Naive thymus-derived CD4-positive, alpha-beta T cell (primary cell): ENCODE data around the gene RASL12. TPM values are rescaled to one million over a fixed set of nuclear protein-coding genes. Genes with fewer than 3 reads are reported as not detected.

Experiments
- ATAC-seq: fragments of 150-1000 bp; cut with Tn5 transposase; 2 replicates; pipeline ENCODE4 v1.10.0; 2021; ENCODE audit warnings: mild to moderate bottlenecking, moderate library complexity
- CTCF ChIA-PET: fragments of 350-600 bp; sonication (Branson Sonifier 250); formaldehyde crosslinking; loops from one replicate; lab custom pipeline; 2021; ENCODE audit warnings: antibody characterized with exemption; lab: Charles Lee
- POLR2A ChIA-PET: fragments of 350-600 bp; sonication (Branson Sonifier 250); formaldehyde crosslinking; loops from one replicate; lab custom pipeline; 2021; ENCODE audit warnings: antibody characterized with exemption, inconsistent platforms; lab: Charles Lee
- DNase-seq, 9 donors: peaks; one replicate each; pipeline versions ENCODE4 v3.0.0 to v3.0.0-alpha.2; 2020 to 2022; ENCODE audit warnings: mixed read lengths in 1 of 9
- H3K27ac ChIP-seq: one replicate; pipeline ENCODE4 v1.7.0; 2013; ENCODE audit warnings: mild to moderate bottlenecking, low read depth, low read length, moderate library complexity
- H3K27me3 ChIP-seq, 2 donors: one replicate each; pipeline ENCODE4 v1.7.0; 2013; ENCODE audit warnings: low read length in 2 of 2, mild to moderate bottlenecking in 2 of 2, moderate library complexity in 2 of 2; ENCODE audit not compliant: control insufficient read depth in 2 of 2, insufficient read depth in 2 of 2
- H3K36me3 ChIP-seq, 3 experiments: 1 replicate in 2 of 3; 2 replicates in 1 of 3; pipeline ENCODE4 v1.7.0; 2013; ENCODE audit warnings: low read length in 3 of 3, mild to moderate bottlenecking in 3 of 3, moderate library complexity in 1 of 3; ENCODE audit not compliant: insufficient read depth in 3 of 3, control insufficient read depth in 2 of 3
- H3K4me1 ChIP-seq, 2 donors: one replicate each; pipeline ENCODE4 v1.7.0; 2013; ENCODE audit warnings: low read length in 2 of 2, mild to moderate bottlenecking in 2 of 2, moderate library complexity in 1 of 2; ENCODE audit not compliant: control insufficient read depth in 2 of 2, insufficient read depth in 2 of 2
- H3K4me3 ChIP-seq: 2 replicates; pipeline ENCODE4 v1.7.0; 2013; ENCODE audit warnings: mild to moderate bottlenecking, low read length
- H3K9me3 ChIP-seq, 3 experiments: 1 replicate in 2 of 3; 2 replicates in 1 of 3; pipeline ENCODE4 v1.7.0; 2013; ENCODE audit warnings: low read length in 3 of 3; ENCODE audit not compliant: control insufficient read depth in 2 of 3
- H3K27ac Mint-ChIP-seq, 9 donors: one replicate each; pipeline ENCODE4 v1.8.0; 2020 to 2022; ENCODE audit warnings: mixed read lengths in 9 of 9, mild to moderate bottlenecking in 8 of 9, moderate library complexity in 5 of 9, inconsistent platforms in 2 of 9
- H3K27me3 Mint-ChIP-seq, 5 donors: one replicate each; pipeline ENCODE4 v1.8.0; 2021 to 2022; ENCODE audit warnings: mixed read lengths in 5 of 5, mild to moderate bottlenecking in 1 of 5
- H3K36me3 Mint-ChIP-seq, 5 donors: one replicate each; pipeline ENCODE4 v1.8.0; 2020 to 2022; ENCODE audit warnings: mixed read lengths in 5 of 5, mild to moderate bottlenecking in 3 of 5, inconsistent platforms in 1 of 5
- H3K4me1 Mint-ChIP-seq, 7 donors: one replicate each; pipeline ENCODE4 v1.8.0; 2020 to 2022; ENCODE audit warnings: mixed read lengths in 7 of 7, mild to moderate bottlenecking in 3 of 7, inconsistent platforms in 1 of 7
- H3K4me3 Mint-ChIP-seq, 10 donors: one replicate each; pipeline ENCODE4 v1.8.0; 2020 to 2022; ENCODE audit warnings: mild to moderate bottlenecking in 10 of 10, mixed read lengths in 10 of 10, moderate library complexity in 6 of 10, inconsistent platforms in 2 of 10
- H3K9me3 Mint-ChIP-seq, 11 donors: one replicate each; pipeline ENCODE4 v1.8.0; 2020 to 2022; ENCODE audit warnings: mixed read lengths in 11 of 11, mild to moderate bottlenecking in 4 of 11, inconsistent platforms in 1 of 11, moderate library complexity in 1 of 11
- intact Hi-C, 2 donors: fragments of 100-400 bp; cut with micrococcal nuclease; formaldehyde crosslinking; loops; one replicate each; pipeline ENCODE4 v1.15.1; 2023
- polyA plus RNA-seq, 2 donors: library from polyadenylated mRNA; unstranded; fragments of 300-500 nt; fragmentation: Illumina TruSeq; gene quantifications; one replicate each; pipeline ENCODE4 v1.2.3, GENCODE V29; 2021
- total RNA-seq, 6 experiments: library from RNA in 5 of 6; stranded (reverse) in 5 of 6; gene quantifications; 1 replicate in 5 of 6; 2 replicates in 1 of 6; pipeline ENCODE4 v1.2.3 and lab custom pipeline; 2021 to 2026

Gene RASL12
- total and polyA plus RNA-seq, 7 experiments from 2014 or later, result not detected

- peaks cover 0 to 4% (median 0%) of the 10 kb centered on the region in 3 experiments for H3K36me3 ChIP-seq
- no peak overlapping the region for H3K27ac ChIP-seq
- H3K27me3 Mint-ChIP-seq, result peaks cover 4 to 34% (median 11%) of the 10 kb centered on the region in 5 donors
- no peaks in the 10 kb centered on the region for H3K36me3 Mint-ChIP-seq
- H3K9me3 ChIP-seq, result no peaks in the 10 kb centered on the region
- no peak overlapping the region for H3K27ac Mint-ChIP-seq
- peak; percentile 50 for ATAC-seq
- H3K9me3 Mint-ChIP-seq, result no peaks in the 10 kb centered on the region
- H3K4me1 Mint-ChIP-seq, result peaks cover 6 to 26% (median 13%) of the 10 kb centered on the region in 7 donors
- intact Hi-C loops, result loop anchor here in 1 of 2 donors (1.0 kb wide), 4 partner anchors 45 to 352 kb away; partner anchors contain the start of gene CLPX
- no peaks in the 10 kb centered on the region for H3K27me3 ChIP-seq
- peak in 5 of 9 donors; percentile 31 to 52 (median 39) for DNase-seq
- ChIA-PET CTCF (interaction anchor here (0.6 to 1.3 kb wide), 9 partner anchors 9 to 623 kb away, joined by 3 to 11 read pairs (median 4); partner anchors contain the start of gene KBTBD13), POLR2A (interaction anchor here (0.6 to 1.5 kb wide), 3 partner anchors 264 to 1265 kb away, joined by 3 to 6 read pairs (median 5); partner anchors contain the start of gene RNU5B-1)
- no peaks in the 10 kb centered on the region for H3K4me1 ChIP-seq
- H3K4me3 Mint-ChIP-seq, result peak overlapping the region in 1 of 10 donors; percentile 23
- H3K4me3 ChIP-seq, result no peak overlapping the region
Observed at GRCh38 chr15:65033659-65034269, 34.0 kb downstream of the RASL12 start.

DNA sequence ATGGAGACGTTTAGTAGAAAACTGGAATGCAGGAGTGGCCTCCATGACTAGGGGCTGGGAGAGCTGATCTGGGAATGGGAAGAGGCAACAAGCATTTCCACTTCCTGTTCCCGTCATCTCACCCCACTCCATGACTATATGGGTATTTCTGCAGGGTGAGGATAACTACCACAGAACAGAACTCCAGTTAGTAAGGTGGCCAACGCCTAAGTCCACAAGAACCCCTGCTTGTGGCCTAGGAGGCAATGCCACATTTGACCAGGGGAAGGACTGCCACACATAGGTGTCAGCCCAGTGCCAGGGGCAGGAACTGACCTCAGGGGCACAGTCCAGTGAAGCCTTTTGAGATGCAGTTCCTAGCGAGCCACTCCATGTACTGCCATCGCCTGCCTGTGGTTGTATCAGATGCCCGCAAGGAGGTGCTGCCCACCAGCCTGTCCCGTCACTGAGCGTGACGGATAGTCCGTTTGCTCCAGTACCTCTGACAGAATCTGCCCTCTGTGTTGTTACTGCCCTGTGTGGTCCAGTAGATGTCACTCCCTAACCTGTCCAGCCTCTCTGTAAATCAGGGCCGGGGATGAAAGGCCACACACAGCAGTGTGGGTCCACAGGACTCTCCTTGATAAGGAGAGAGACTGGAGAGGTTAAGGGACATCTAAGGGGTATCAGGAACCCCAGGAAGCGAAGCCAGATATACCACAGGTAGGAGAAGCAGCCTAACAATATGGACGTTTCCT lies 34.8 kb downstream of the RASL12 start:
- no peak overlapping the region for H3K27ac Mint-ChIP-seq
- H3K27me3 ChIP-seq, result no peaks in the 10 kb centered on the region
- peak overlapping the region in 4 of 10 donors; percentile 3 to 38 (median 26) for H3K4me3 Mint-ChIP-seq
- CTCF ChIA-PET, result interaction anchor here (0.6 to 1.2 kb wide), 4 partner anchors 10 to 265 kb away, joined by 3 to 11 read pairs (median 5); no protein-coding TSS in a partner anchor
- H3K27me3 Mint-ChIP-seq, result peaks cover 4 to 34% (median 11%) of the 10 kb centered on the region in 5 donors
- DNase-seq (peak in 3 of 9 donors; percentile 20 to 29 (median 21)), ATAC-seq (peak; percentile 59)
- peaks cover 14 to 32% (median 20%) of the 10 kb centered on the region in 7 donors for H3K4me1 Mint-ChIP-seq
- intact Hi-C loops, result loop anchor here in 1 of 2 donors (1.0 kb wide), 4 partner anchors 45 to 352 kb away; partner anchors contain the start of gene CLPX
- H3K27ac ChIP-seq, result no peak overlapping the region
- peaks cover 0 to 4% (median 0%) of the 10 kb centered on the region in 3 experiments for H3K36me3 ChIP-seq
- H3K9me3 ChIP-seq, result no peaks in the 10 kb centered on the region
- no peaks in the 10 kb centered on the region for H3K36me3 Mint-ChIP-seq
- H3K9me3 Mint-ChIP-seq, result no peaks in the 10 kb centered on the region
- no peak overlapping the region for H3K4me3 ChIP-seq
- H3K4me1 ChIP-seq, result peaks cover 5 to 6% of the 10 kb centered on the region in 2 donors
- POLR2A ChIA-PET, result interaction anchor here (0.6 to 1.5 kb wide), 2 partner anchors 265 to 1264 kb away, joined by 3 to 6 read pairs; no protein-coding TSS in a partner anchor

DNA sequence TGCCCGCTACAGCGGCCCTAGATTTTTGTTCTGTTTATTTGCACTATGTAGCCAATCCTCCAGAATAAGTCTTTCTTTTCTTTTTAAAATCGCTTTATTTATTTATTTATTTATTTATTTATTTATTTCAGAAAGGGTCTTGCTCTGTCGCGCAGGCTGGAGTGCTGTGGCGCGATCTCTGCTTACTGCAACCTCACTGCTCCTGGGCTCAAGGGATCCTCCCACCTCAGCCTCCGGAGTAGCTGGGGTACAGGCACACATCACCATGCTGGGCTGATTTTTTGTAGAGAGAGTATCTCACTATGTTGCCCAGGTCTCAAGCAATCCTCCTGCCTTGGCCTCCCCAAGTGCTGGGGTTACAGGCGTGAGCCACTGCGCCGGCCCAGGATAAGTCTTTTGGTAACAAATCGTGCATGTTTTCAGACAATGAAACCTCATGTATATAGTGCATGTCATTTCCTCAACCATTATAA lies 38.0 kb downstream of the RASL12 start:
- Histone ChIP-seq H3K36me3 (peaks cover 0 to 19% (median under 1%) of the 10 kb centered on the region in 3 experiments), H3K9me3 (no peaks in the 10 kb centered on the region), H3K27me3 (no peaks in the 10 kb centered on the region), H3K4me1 (peaks cover 9 to 10% of the 10 kb centered on the region in 2 donors), H3K4me3 (peak overlapping the region; percentile 90), H3K27ac (peak overlapping the region; percentile 76)
- Mint-ChIP-seq H3K36me3 (peaks cover 2 to 12% (median 2%) of the 10 kb centered on the region in 5 donors), H3K4me3 (peak overlapping the region; percentile 67 to 94 (median 84)), H3K4me1 (peaks cover 15 to 43% (median 33%) of the 10 kb centered on the region in 7 donors), H3K9me3 (no peaks in the 10 kb centered on the region), H3K27me3 (peaks cover 4 to 28% (median 11%) of the 10 kb centered on the region in 5 donors), H3K27ac (peak overlapping the region in 5 of 9 donors; percentile 22 to 75 (median 54))
- ATAC-seq (no peak), DNase-seq (no peak)
- ChIA-PET POLR2A (interaction anchor here (0.6 kb wide), 1 partner anchor 24 kb away, joined by 3 read pairs; no protein-coding TSS in a partner anchor), CTCF (no interaction called here)
- intact Hi-C loops, result loop anchor here (1.0 to 5.0 kb wide), 8 partner anchors 19 to 356 kb away; partner anchors contain the start of genes RNU5A-1 (in 2 of the 2), CLPX (in 1 of the 2), RNU5B-1 (in 1 of the 2) and SPG21 (in 1 of the 2)

- peak; percentile 72 to 93 (median 87) for DNase-seq
- Histone ChIP-seq H3K4me1 (peaks cover 9 to 10% of the 10 kb centered on the region in 2 donors), H3K36me3 (peaks cover 0 to 25% (median 4%) of the 10 kb centered on the region in 3 experiments), H3K9me3 (no peaks in the 10 kb centered on the region), H3K27ac (peak within 1 kb of the TSS; percentile 76), H3K4me3 (peak within 1 kb of the TSS; percentile 90), H3K27me3 (no peaks in the 10 kb centered on the region)
- H3K4me3 Mint-ChIP-seq, result peak within 1 kb of the TSS; percentile 83 to 98 (median 93)
- POLR2A ChIA-PET, result no interaction called here
- peaks cover 15 to 43% (median 33%) of the 10 kb centered on the region in 7 donors for H3K4me1 Mint-ChIP-seq
- peak within 1 kb of the TSS; percentile 21 to 95 (median 79) for H3K27ac Mint-ChIP-seq
- ATAC-seq, result peak; percentile 96
- peaks cover 3 to 16% (median 7%) of the 10 kb centered on the region in 5 donors for H3K36me3 Mint-ChIP-seq
- H3K9me3 Mint-ChIP-seq, result no peaks in the 10 kb centered on the region
- peaks cover 4 to 28% (median 11%) of the 10 kb centered on the region in 5 donors for H3K27me3 Mint-ChIP-seq
- intact Hi-C loops, result loop anchor here (1.0 to 5.0 kb wide), 8 partner anchors 20 to 356 kb away; partner anchors contain the start of genes RNU5A-1 (in 2 of the 2), CLPX (in 1 of the 2), RNU5B-1 (in 1 of the 2) and SPG21 (in 1 of the 2)
- CTCF ChIA-PET, result no interaction called here
Observed at GRCh38 chr15:65028921-65029735, 38.7 kb downstream of the RASL12 start, which contains the start of gene MTFMT. TSS of gene MTFMT (minus strand) at chr15:65029639. CDS start at chr15:65029613, 26 bp downstream.

DNA sequence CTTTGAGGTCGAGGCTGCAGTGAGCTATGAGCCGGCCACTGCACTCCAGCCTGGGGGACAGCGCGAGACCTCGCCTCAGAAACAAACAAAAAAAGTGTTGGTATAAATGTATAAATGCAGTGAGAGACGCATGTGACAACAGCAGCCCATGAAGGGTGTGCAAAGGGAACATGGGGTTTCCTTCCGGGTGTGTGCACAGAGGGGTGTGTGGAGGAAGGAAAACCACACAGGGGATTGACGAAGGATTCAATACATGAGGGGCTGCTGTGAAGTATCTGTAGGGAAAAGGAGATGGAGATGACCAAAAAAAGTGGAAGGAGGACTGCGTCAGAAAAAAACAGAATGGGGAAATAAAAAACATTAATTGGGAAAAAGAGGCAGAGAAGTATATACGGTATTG lies 39.5 kb downstream of the RASL12 start:
- H3K27me3 ChIP-seq, result no peaks in the 10 kb centered on the region
- Mint-ChIP-seq H3K36me3 (peaks cover 3 to 23% (median 10%) of the 10 kb centered on the region in 5 donors), H3K27me3 (peaks cover 4 to 28% (median 10%) of the 10 kb centered on the region in 5 donors), H3K27ac (peak overlapping the region; percentile 11 to 95 (median 79)), H3K9me3 (no peaks in the 10 kb centered on the region), H3K4me3 (peak overlapping the region; percentile 83 to 98 (median 93)), H3K4me1 (peaks cover 13 to 40% (median 28%) of the 10 kb centered on the region in 7 donors)
- H3K4me3 ChIP-seq, result peak overlapping the region; percentile 90
- no peaks in the 10 kb centered on the region for H3K9me3 ChIP-seq
- peaks cover 9 to 10% of the 10 kb centered on the region in 2 donors for H3K4me1 ChIP-seq
- ChIA-PET POLR2A (interaction anchor here (0.6 kb wide), 1 partner anchor 35 kb away, joined by 3 read pairs; no protein-coding TSS in a partner anchor), CTCF (no interaction called here)
- peaks cover 0 to 30% (median 4%) of the 10 kb centered on the region in 3 experiments for H3K36me3 ChIP-seq
- ATAC-seq (no peak), DNase-seq (peak in 2 of 9 donors; percentile 18 to 22)
- intact Hi-C loops, result loop anchor here in 1 of 2 donors (2.0 to 5.0 kb wide), 3 partner anchors 20 to 276 kb away; partner anchors contain the start of gene RNU5B-1
- H3K27ac ChIP-seq, result peak overlapping the region; percentile 76
